HG03280 (cell line): ENCODE results near the gene DUSP21.
"Not testable (repeated sequence)": the region's sequence is repeated elsewhere in the genome, so short reads cannot be mapped to it uniquely, and the experiment has no call there.

Experiments
- ATAC-seq: cut with Tn5 transposase; IDR thresholded peaks from one replicate; pipeline ENCODE4 v1.9.1; 2021; ENCODE audit warnings: mild to moderate bottlenecking, moderate library complexity; ENCODE audit not compliant: unreplicated experiment

DUSP21 gene

GRCh38 chrX:44843753-44844152, at the start of gene DUSP21:
DUSP21 (plus strand) TSS chrX:44844021; CDS start chrX:44844133, 112 bp downstream.
- ATAC-seq: no peak

- ATAC-seq: no peak
These were observed 47.8 kb upstream of the DUSP21 start for GRCh38 chrX:44795945-44796450.

GRCh38 chrX:44802613-44803012, 41.2 kb upstream of the DUSP21 start:
- no peak for ATAC-seq

- no peak for ATAC-seq
These were observed 28.1 kb upstream of the DUSP21 start for GRCh38 chrX:44815681-44816080.

- no peak for ATAC-seq
These were observed 27.5 kb upstream of the DUSP21 start for GRCh38 chrX:44816367-44816766.

- ATAC-seq: no peak
These were observed 26.8 kb upstream of the DUSP21 start for GRCh38 chrX:44817029-44817428.

- no peak for ATAC-seq
These were observed 21.2 kb upstream of the DUSP21 start for GRCh38 chrX:44822601-44823000.

- ATAC-seq: not testable (repeated sequence)
These were observed 20.6 kb upstream of the DUSP21 start for GRCh38 chrX:44823193-44823592.

GRCh38 chrX:44828008-44828605, 15.7 kb upstream of the DUSP21 start:
- ATAC-seq: no peak

- ATAC-seq: no peak
These were observed 14.0 kb upstream of the DUSP21 start for GRCh38 chrX:44829832-44830231.

GRCh38 chrX:44842550-44843317, 1.1 kb upstream of the DUSP21 start:
- no peak for ATAC-seq

- ATAC-seq: no peak
These were observed 511 bp upstream of the DUSP21 start for GRCh38 chrX:44843318-44843702.

- ATAC-seq: no peak
These were observed 383 bp downstream of the DUSP21 start for GRCh38 chrX:44844204-44844603.

GRCh38 chrX:44850891-44851290, 7.1 kb downstream of the DUSP21 start:
- ATAC-seq: not testable (repeated sequence)

GRCh38 chrX:44871114-44871645, 27.4 kb downstream of the DUSP21 start:
- no peak for ATAC-seq

GRCh38 chrX:44871931-44872820, 28.4 kb downstream of the DUSP21 start:
- peak; percentile 29 for ATAC-seq

- ATAC-seq: peak; percentile 90
These were observed 29.1 kb downstream of the DUSP21 start, which contains the start of gene KDM6A for GRCh38 chrX:44872821-44873414. KDM6A (plus strand) TSS chrX:44873188; CDS start chrX:44873552, 364 bp downstream.

- no peak for ATAC-seq
These were observed 29.8 kb downstream of the DUSP21 start for GRCh38 chrX:44873415-44874276.

- ATAC-seq: no peak
These were observed 30.8 kb downstream of the DUSP21 start for GRCh38 chrX:44874420-44875184.
